ENCODE results near the gene SEMA4G. TPM values are rescaled to one million over a fixed set of nuclear protein-coding genes. Genes with fewer than 3 reads are reported as not detected.

The SEMA4G gene
- total RNA-seq, 4 donors from 2014 or later: 16.5 to 233 (median 185) TPM

GRCh38 chr10:100930368-100930767 is 38.9 kb upstream of the SEMA4G start:
- peaks cover 0 to 95% (median 2%) of the 10 kb centered on the region in 3 donors for H3K36me3 ChIP-seq
- TF ChIP-seq POLR2A (IDR thresholded peaks at IDR 0.05) (no peak), CTCF (IDR thresholded peaks at IDR 0.05) (no peak)
- DNase-seq: no peak

GRCh38 chr10:100934084-100934659 is 35.1 kb upstream of the SEMA4G start:
- H3K27me3 ChIP-seq: no peaks in the 10 kb centered on the region
- H3K4me1 ChIP-seq: no peaks in the 10 kb centered on the region
- DNase-seq: no peak
- H3K4me3 ChIP-seq: no peak overlapping the region
- no peaks in the 10 kb centered on the region for H3K9me3 ChIP-seq
- peaks cover 0 to 89% (median 2%) of the 10 kb centered on the region in 3 donors for H3K36me3 ChIP-seq
- TF ChIP-seq POLR2A (IDR thresholded peaks at IDR 0.05) (no peak), CTCF (IDR thresholded peaks at IDR 0.05) (peak in 5 of 6 experiments; percentile 12 to 44 (median 37))
- no peak overlapping the region for H3K27ac ChIP-seq

More at GRCh38 chr10:100930368-100930767, 38.9 kb upstream of the SEMA4G start:
- no peak overlapping the region for H3K27ac ChIP-seq
- no peaks in the 10 kb centered on the region for H3K4me1 ChIP-seq
- H3K9me3 ChIP-seq: no peaks in the 10 kb centered on the region
- H3K4me3 ChIP-seq: no peak overlapping the region
- no peaks in the 10 kb centered on the region for H3K27me3 ChIP-seq

- H3K4me1 ChIP-seq: no peaks in the 10 kb centered on the region
- H3K27me3 ChIP-seq: no peaks in the 10 kb centered on the region
- H3K9me3 ChIP-seq: no peaks in the 10 kb centered on the region
- H3K36me3 ChIP-seq: peaks cover 0 to 88% (median 0%) of the 10 kb centered on the region in 3 donors
- no peak overlapping the region for H3K27ac ChIP-seq
- no peak overlapping the region for H3K4me3 ChIP-seq
- TF ChIP-seq CTCF (IDR thresholded peaks at IDR 0.05): no peak
- TF ChIP-seq POLR2A (IDR thresholded peaks at IDR 0.05): no peak
- DNase-seq: no peak
These were observed 29.4 kb upstream of the SEMA4G start for GRCh38 chr10:100939763-100940344.

- Histone ChIP-seq H3K27me3 (no peaks in the 10 kb centered on the region), H3K27ac (no peak overlapping the region), H3K36me3 (peaks cover 0 to 97% (median 0%) of the 10 kb centered on the region in 3 donors), H3K4me1 (no peaks in the 10 kb centered on the region), H3K9me3 (no peaks in the 10 kb centered on the region), H3K4me3 (no peak overlapping the region)
- DNase-seq: no peak
- no peak for TF ChIP-seq POLR2A (IDR thresholded peaks at IDR 0.05)
- no peak for TF ChIP-seq CTCF (IDR thresholded peaks at IDR 0.05)
These were observed 27.1 kb upstream of the SEMA4G start for GRCh38 chr10:100942229-100942628.

GRCh38 chr10:100943508-100943907 is 25.8 kb upstream of the SEMA4G start:
- H3K4me1 ChIP-seq: no peaks in the 10 kb centered on the region
- no peak for TF ChIP-seq POLR2A (IDR thresholded peaks at IDR 0.05)
- no peak for TF ChIP-seq CTCF (IDR thresholded peaks at IDR 0.05)
- H3K27ac ChIP-seq: no peak overlapping the region
- no peak for DNase-seq
- H3K36me3 ChIP-seq: peaks cover 0 to 97% (median 0%) of the 10 kb centered on the region in 3 donors
- no peaks in the 10 kb centered on the region for H3K27me3 ChIP-seq
- H3K4me3 ChIP-seq: no peak overlapping the region
- no peaks in the 10 kb centered on the region for H3K9me3 ChIP-seq
